ENCODE data around the gene RCAN1.

DNA sequence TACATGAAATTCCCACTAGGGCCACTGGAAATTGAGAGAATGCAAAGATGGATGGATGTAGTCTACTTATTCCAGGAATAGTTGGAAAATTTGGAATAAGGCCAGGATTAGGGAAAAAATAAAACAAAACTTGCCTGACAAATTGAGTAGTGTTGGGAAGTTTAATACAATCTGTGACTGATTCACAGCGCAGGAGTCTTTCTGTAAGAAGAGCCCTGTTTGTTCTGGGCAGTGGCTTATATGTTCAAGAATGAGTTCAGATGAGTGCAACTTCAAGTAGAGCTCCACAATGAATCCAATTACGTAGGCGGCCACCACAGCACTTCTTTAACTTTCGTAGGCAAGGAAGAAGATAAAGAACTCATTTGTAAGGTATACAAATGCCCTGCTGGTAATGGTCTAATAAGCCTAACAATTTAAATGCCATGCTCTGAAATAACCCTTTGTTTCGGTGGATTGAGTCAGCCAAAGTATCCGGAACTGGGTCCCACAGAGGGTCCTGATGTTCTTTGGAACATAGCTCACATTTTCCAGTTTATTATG is 55.8 kb downstream of the RCAN1 start:
- TF ChIP-seq, protein P1, sequence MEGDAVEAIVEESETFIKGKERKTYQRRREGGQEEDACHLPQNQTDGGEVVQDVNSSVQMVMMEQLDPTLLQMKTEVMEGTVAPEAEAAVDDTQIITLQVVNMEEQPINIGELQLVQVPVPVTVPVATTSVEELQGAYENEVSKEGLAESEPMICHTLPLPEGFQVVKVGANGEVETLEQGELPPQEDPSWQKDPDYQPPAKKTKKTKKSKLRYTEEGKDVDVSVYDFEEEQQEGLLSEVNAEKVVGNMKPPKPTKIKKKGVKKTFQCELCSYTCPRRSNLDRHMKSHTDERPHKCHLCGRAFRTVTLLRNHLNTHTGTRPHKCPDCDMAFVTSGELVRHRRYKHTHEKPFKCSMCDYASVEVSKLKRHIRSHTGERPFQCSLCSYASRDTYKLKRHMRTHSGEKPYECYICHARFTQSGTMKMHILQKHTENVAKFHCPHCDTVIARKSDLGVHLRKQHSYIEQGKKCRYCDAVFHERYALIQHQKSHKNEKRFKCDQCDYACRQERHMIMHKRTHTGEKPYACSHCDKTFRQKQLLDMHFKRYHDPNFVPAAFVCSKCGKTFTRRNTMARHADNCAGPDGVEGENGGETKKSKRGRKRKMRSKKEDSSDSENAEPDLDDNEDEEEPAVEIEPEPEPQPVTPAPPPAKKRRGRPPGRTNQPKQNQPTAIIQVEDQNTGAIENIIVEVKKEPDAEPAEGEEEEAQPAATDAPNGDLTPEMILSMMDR (IDR thresholded peaks at IDR 0.05; ENCODE audit: low read depth, low read length, poor library complexity, severe bottlenecking) = no peak
- no peak for TF ChIP-seq EZH2phosphoT487 (IDR thresholded peaks at IDR 0.05; ENCODE audit: borderline replicate concordance, low read length)
